ENCODE data around the gene SLC15A5.

- TF ChIP-seq ZNF175 (tag by site-specific recombination; IDR thresholded peaks at IDR 0.05) (no peak), GLIS1 (tag by site-specific recombination; IDR thresholded peaks at IDR 0.05) (no peak), ZBTB1 (tag by site-specific recombination; IDR thresholded peaks at IDR 0.05) (no peak), INSM2 (tag by site-specific recombination; IDR thresholded peaks at IDR 0.05) (no peak), ZBTB10 (tag by site-specific recombination; IDR thresholded peaks at IDR 0.05) (no peak), PBX3 (CRISPR knock-in tag; IDR thresholded peaks at IDR 0.05) (no peak), FEZF1 (tag by site-specific recombination; IDR thresholded peaks at IDR 0.05) (no peak), ZSCAN5A (tag by site-specific recombination; IDR thresholded peaks at IDR 0.05) (no peak), REST (tag by site-specific recombination; IDR thresholded peaks at IDR 0.05) (no peak), ZNF423 (tag by site-specific recombination; IDR thresholded peaks at IDR 0.05) (no peak), ZNF76 (tag by site-specific recombination; IDR thresholded peaks at IDR 0.05; ENCODE audit: borderline replicate concordance, low read depth) (no peak), CTCF (tag by site-specific recombination; IDR thresholded peaks at IDR 0.05) (no peak)
These were observed 47.9 kb upstream of the SLC15A5 start for GRCh38 chr12:16325426-16325825.
